ENCODE results near the gene MRPS24. TPM values are rescaled to one million over a fixed set of nuclear protein-coding genes. Genes with fewer than 3 reads are reported as not detected.

MRPS24 gene
- total and polyA plus RNA-seq, 2 donors (not counting 3 experiments of a cell fraction or from before 2014, with no cell fraction given) = 105 to 279 TPM

DNA sequence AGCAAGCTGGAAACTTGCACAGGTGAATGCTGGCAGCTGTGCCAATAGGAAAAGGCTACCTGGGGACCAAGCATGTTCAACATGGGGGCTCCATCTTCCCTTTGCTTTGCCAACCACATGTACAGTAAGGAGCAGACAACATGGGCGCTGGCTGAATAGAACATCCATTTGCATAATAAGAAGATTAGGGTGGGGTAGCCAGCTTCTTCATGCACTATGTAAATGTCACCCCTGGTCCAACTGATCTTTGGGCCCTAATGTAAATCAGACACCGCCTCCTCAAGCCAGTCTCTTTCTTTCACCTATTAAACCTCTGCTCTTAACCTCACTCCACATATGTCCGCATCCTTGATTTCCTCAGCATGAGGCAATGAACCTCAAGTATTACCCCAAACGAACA, 26.0 kb downstream of the MRPS24 start:
- FAIRE-seq = no peak
- TF ChIP-seq POLR2A (IDR thresholded peaks at IDR 0.05; ENCODE audit: low read depth, low read length) (no peak), GATA2 (IDR thresholded peaks at IDR 0.05; ENCODE audit: insufficient read depth, insufficient read length, low read depth, low read length) (no peak), JUN (IDR thresholded peaks at IDR 0.05; ENCODE audit: borderline replicate concordance, insufficient read depth, insufficient read length, low read depth) (no peak), MYC (IDR thresholded peaks at IDR 0.05; ENCODE audit: low read depth, low read length) (no peak), POLR2AphosphoS5 (IDR thresholded peaks at IDR 0.05; ENCODE audit: insufficient read depth, low read depth, low read length) (no peak), EZH2 (IDR thresholded peaks at IDR 0.05; ENCODE audit: borderline replicate concordance, low read depth, low read length, severe bottlenecking) (no peak), FOS (IDR thresholded peaks at IDR 0.05; ENCODE audit: borderline replicate concordance, insufficient read depth, low read length) (no peak)
- TF ChIP-seq, protein P1, sequence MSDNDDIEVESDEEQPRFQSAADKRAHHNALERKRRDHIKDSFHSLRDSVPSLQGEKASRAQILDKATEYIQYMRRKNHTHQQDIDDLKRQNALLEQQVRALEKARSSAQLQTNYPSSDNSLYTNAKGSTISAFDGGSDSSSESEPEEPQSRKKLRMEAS (IDR thresholded peaks at IDR 0.05; ENCODE audit: insufficient read depth, insufficient read length) = no peak
- TF ChIP-seq, protein P2, sequence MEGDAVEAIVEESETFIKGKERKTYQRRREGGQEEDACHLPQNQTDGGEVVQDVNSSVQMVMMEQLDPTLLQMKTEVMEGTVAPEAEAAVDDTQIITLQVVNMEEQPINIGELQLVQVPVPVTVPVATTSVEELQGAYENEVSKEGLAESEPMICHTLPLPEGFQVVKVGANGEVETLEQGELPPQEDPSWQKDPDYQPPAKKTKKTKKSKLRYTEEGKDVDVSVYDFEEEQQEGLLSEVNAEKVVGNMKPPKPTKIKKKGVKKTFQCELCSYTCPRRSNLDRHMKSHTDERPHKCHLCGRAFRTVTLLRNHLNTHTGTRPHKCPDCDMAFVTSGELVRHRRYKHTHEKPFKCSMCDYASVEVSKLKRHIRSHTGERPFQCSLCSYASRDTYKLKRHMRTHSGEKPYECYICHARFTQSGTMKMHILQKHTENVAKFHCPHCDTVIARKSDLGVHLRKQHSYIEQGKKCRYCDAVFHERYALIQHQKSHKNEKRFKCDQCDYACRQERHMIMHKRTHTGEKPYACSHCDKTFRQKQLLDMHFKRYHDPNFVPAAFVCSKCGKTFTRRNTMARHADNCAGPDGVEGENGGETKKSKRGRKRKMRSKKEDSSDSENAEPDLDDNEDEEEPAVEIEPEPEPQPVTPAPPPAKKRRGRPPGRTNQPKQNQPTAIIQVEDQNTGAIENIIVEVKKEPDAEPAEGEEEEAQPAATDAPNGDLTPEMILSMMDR (IDR thresholded peaks at IDR 0.05; ENCODE audit: extremely low read depth in 1 of 2, insufficient read depth in 1 of 2, low read depth in 1 of 2, low read length in 2 of 2) = no peak
- POLR2A ChIA-PET = no interaction called here
- Histone ChIP-seq H3K9me3 (replicated peaks; ENCODE audit: control insufficient read depth, insufficient read depth, low read length) (no peaks in the 10 kb centered on the region), H4K20me1 (replicated peaks; ENCODE audit: control insufficient read depth, extremely low read depth, insufficient read depth, low read length) (no peaks in the 10 kb centered on the region), H3K9ac (replicated peaks; ENCODE audit: extremely low read depth, insufficient read depth, low read length) (no peak overlapping the region), H3K27ac (ENCODE audit: insufficient read depth, low read depth, low read length) (no peak overlapping the region), H3K4me3 (replicated peaks in 1 of 3; ENCODE audit: insufficient read depth in 1 of 3, low read depth in 1 of 3, low read length in 3 of 3) (no peak overlapping the region), H3K9me1 (replicated peaks; ENCODE audit: control insufficient read depth, extremely low read depth, insufficient read depth, low read length) (no peaks in the 10 kb centered on the region), H3K36me3 (ENCODE audit: control insufficient read depth in 2 of 2, extremely low read depth in 1 of 2, insufficient read depth in 2 of 2, low read length in 2 of 2) (no peaks in the 10 kb centered on the region), H3K4me2 (ENCODE audit: insufficient read depth, low read length) (no peak overlapping the region), H3K79me2 (ENCODE audit: control insufficient read depth, insufficient read depth, low read length) (no peaks in the 10 kb centered on the region), H3K27me3 (ENCODE audit: control insufficient read depth in 2 of 2, insufficient read depth in 2 of 2, low read length in 2 of 2) (peaks cover 5% of the 10 kb centered on the region in 2 experiments), H2AFZ (ENCODE audit: low read depth, low read length) (no peak overlapping the region), H3K4me1 (ENCODE audit: control insufficient read depth, extremely low read depth, insufficient read depth, low read length) (no peaks in the 10 kb centered on the region)
- BruUV-seq (replicated peaks) = no TSS peak
- dilution Hi-C loops (cut with MboI; ENCODE audit: extremely low pct_ligation_motif_present, low sequenced_read_pairs) = no loop called here
- no peak for DNase-seq (ENCODE audit: low read depth, low spot score)
- intact Hi-C loops (cut with micrococcal nuclease) = no loop called here
- CTCF ChIA-PET = interaction anchor here (1.5 to 2.1 kb wide), 2 partner anchors 16 to 260 kb away, joined by 3 to 5 read pairs; partner anchors contain the start of gene STK17A
